ENCODE results near the gene THOC1. TPM values are rescaled to one million over a fixed set of nuclear protein-coding genes. Genes with fewer than 3 reads are reported as not detected.
"Not testable (repeated sequence)": the region's sequence is repeated elsewhere in the genome, so short reads cannot be mapped to it uniquely, and the experiment has no call there.

THOC1 gene
- total and polyA plus RNA-seq, 2 of the 8 experiments (the other 6 are each of a cell fraction or from before 2014, with no cell fraction given): 19.1 to 66.4 TPM

DNA sequence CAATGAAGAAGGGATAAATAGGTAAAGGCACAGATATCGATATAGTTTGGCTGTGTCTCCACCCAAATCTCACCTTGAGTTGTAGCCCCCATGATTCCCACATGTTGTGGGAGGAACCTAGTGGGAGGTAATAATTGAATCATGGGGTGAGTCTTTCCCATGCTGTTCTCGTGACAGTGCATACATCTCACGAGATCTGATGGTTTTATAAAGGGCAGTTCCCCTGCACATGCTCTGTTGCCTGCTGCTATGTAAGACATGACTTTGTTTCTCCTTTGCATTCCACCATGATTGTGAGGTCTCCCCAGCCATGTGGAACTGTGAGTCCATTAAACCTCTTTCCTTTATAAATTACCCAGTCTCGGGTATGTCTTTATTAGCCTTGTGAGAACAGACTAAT, 40.2 kb upstream of the THOC1 start:
- H3K18ac ChIP-seq (ENCODE audit: extremely low read depth, low read length); H2BK15ac ChIP-seq (ENCODE audit: low read length); H3K56ac ChIP-seq (replicated peaks; ENCODE audit: insufficient read length, low read depth, low read length); H3K36me3 ChIP-seq (ENCODE audit: control insufficient read depth in 2 of 4, insufficient read depth in 4 of 4, low read length in 3 of 4); H4K5ac ChIP-seq (ENCODE audit: insufficient read length, low read depth, low read length); CTCF ChIA-PET (ENCODE audit: partially characterized antibody); H2BK20ac ChIP-seq (ENCODE audit: low read length); H4K20me1 ChIP-seq (replicated peaks in 1 of 2; ENCODE audit: control insufficient read depth in 1 of 2, insufficient read depth in 2 of 2, low read length in 2 of 2); H4K91ac ChIP-seq (replicated peaks; ENCODE audit: insufficient read length, low read length); H2BK5ac ChIP-seq (ENCODE audit: low read depth, low read length); H3K27me3 ChIP-seq (replicated peaks in 1 of 4; ENCODE audit: control insufficient read depth in 3 of 4, extremely low read depth in 1 of 4, insufficient read depth in 3 of 4, low read length in 3 of 4); H3K79me2 ChIP-seq (ENCODE audit: control insufficient read depth in 1 of 2, insufficient read depth in 2 of 2, low read length in 2 of 2); H3K4ac ChIP-seq (replicated peaks; ENCODE audit: insufficient read length, low read depth, low read length); H3K79me1 ChIP-seq (ENCODE audit: low read depth, low read length); H2AFZ ChIP-seq (ENCODE audit: low read length); H3K4me3 ChIP-seq (ENCODE audit: extremely low read depth in 1 of 4, insufficient read depth in 2 of 4, low read depth in 3 of 4, low read length in 4 of 4); H3K23ac ChIP-seq (ENCODE audit: insufficient read length); H4K8ac ChIP-seq (ENCODE audit: extremely low read depth, insufficient read depth, low read length); H3K9ac ChIP-seq (replicated peaks in 1 of 4; ENCODE audit: extremely low read depth in 1 of 4, low read depth in 3 of 4, low read length in 3 of 4); H2AK5ac ChIP-seq (ENCODE audit: low read depth, low read length); POLR2A ChIA-PET (ENCODE audit: partially characterized antibody); H3K4me2 ChIP-seq (ENCODE audit: insufficient read depth in 1 of 2, low read depth in 2 of 2, low read length in 2 of 2); H2BK120ac ChIP-seq (replicated peaks; ENCODE audit: low read depth, low read length); DNase-seq (ENCODE audit: low read depth in 1 of 2, low spot score in 2 of 2); FAIRE-seq; H3K23me2 ChIP-seq (ENCODE audit: low read depth, low read length); H3K14ac ChIP-seq (ENCODE audit: insufficient read length); H3K9me3 ChIP-seq (ENCODE audit: insufficient read depth in 2 of 2, low read depth in 1 of 2, low read length in 1 of 2); H3K27ac ChIP-seq (ENCODE audit: low read depth, low read length); H2BK12ac ChIP-seq (ENCODE audit: low read depth, low read length): not testable (repeated sequence)
- H3K4me1 ChIP-seq (replicated peaks in 1 of 4; ENCODE audit: control insufficient read depth in 3 of 4, insufficient read depth in 4 of 4, low read length in 3 of 4): peaks cover 2 to 18% (median 9%) of the 10 kb centered on the region in 4 experiments; a peak in 4 of 7 replicates
- 87% methylated on average over 4 of the region's 4 CpGs; no CpG with 5 or more reads in 1 of the 2 experiments for whole genome bisulfite sequencing, 2 experiments (ENCODE audit: extremely low coverage in 1 of 2, insufficient coverage in 1 of 2, insufficient read length in 1 of 2, insufficient replicate concordance in 2 of 2, low coverage in 1 of 2, low lambda C conversion rate in 2 of 2, missing lambda C conversion rate in 1 of 2)

All from H1 (cell line).